Activated CD4-positive, alpha-beta memory T cell treated with anti-CD3 and anti-CD28 coated beads, Interleukin-2, amount 10 ng/mL, durations not matched to agents 7 days and 5 days (primary cell): Measurements from ENCODE around the gene SPAG17. TPM values are rescaled to one million over a fixed set of nuclear protein-coding genes. Genes with fewer than 3 reads are reported as not detected.

ENCODE experiments used
- CTCF ChIA-PET: fragments of 350-600 bp; sonication (Branson Sonifier 250); formaldehyde crosslinking; loops from one replicate; lab custom pipeline; 2021; ENCODE audit warnings: antibody characterized with exemption, inconsistent platforms; lab: Charles Lee
- POLR2A ChIA-PET: fragments of 350-600 bp; sonication (Branson Sonifier 250); formaldehyde crosslinking; loops from one replicate; lab custom pipeline; 2021; ENCODE audit warnings: antibody characterized with exemption; lab: Charles Lee
- DNase-seq: peaks from one replicate; pipeline ENCODE4 v3.0.0-alpha.2; 2020
- H3K27ac Mint-ChIP-seq: one replicate; pipeline ENCODE4 v1.8.0; 2021; ENCODE audit warnings: mild to moderate bottlenecking, mixed read lengths
- H3K27me3 Mint-ChIP-seq: one replicate; pipeline ENCODE4 v1.8.0; 2021; ENCODE audit warnings: mixed read lengths
- H3K36me3 Mint-ChIP-seq: one replicate; pipeline ENCODE4 v1.8.0; 2021; ENCODE audit warnings: low read depth, mixed read lengths
- H3K4me1 Mint-ChIP-seq: one replicate; pipeline ENCODE4 v1.8.0; 2021; ENCODE audit warnings: mixed read lengths
- H3K4me3 Mint-ChIP-seq: one replicate; pipeline ENCODE4 v1.8.0; 2021; ENCODE audit warnings: mild to moderate bottlenecking, mixed read lengths
- H3K9me3 Mint-ChIP-seq: one replicate; pipeline ENCODE4 v1.8.0; 2021; ENCODE audit warnings: mixed read lengths
- total RNA-seq, 2 experiments: library from RNA; stranded (reverse); gene quantifications; one replicate each; pipeline ENCODE4 v1.2.3, GENCODE V29; 2021

SPAG17 gene
- total RNA-seq, 2 experiments from 2014 or later, result not detected

DNA sequence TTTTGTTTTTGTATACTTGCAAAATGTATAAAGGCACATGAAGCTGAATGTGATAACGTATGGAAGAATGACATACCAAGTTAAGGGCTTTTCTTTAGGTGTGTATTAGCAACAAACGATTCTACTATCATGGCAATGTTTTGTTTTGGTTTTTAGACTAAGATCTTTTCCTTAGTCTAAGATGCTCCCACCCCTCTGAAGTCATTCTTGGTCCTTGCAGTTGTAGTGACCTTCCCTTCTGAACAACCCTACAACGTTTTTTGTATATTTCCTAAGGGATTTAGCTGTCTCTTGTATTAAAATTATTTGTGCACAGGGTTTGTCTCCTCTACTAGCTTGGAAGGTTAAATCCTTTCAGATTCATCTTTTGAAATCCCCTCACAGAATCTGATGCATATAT lies 61.0 kb downstream of the SPAG17 start:
- Mint-ChIP-seq H3K9me3 (peaks cover 1% of the 10 kb centered on the region), H3K4me3 (no peak overlapping the region), H3K27ac (no peak overlapping the region), H3K27me3 (no peaks in the 10 kb centered on the region), H3K4me1 (no peaks in the 10 kb centered on the region), H3K36me3 (no peaks in the 10 kb centered on the region)
- ChIA-PET CTCF (no interaction called here), POLR2A (no interaction called here)
- no peak for DNase-seq

- no peak for DNase-seq
- Mint-ChIP-seq H3K4me3 (no peak overlapping the region), H3K36me3 (no peaks in the 10 kb centered on the region), H3K4me1 (no peaks in the 10 kb centered on the region), H3K27me3 (no peaks in the 10 kb centered on the region), H3K9me3 (peaks cover 1% of the 10 kb centered on the region), H3K27ac (no peak overlapping the region)
- ChIA-PET CTCF (no interaction called here), POLR2A (no interaction called here)
Observed at GRCh38 chr1:118123116-118123839, 61.8 kb downstream of the SPAG17 start.

- ChIA-PET POLR2A (no interaction called here), CTCF (no interaction called here)
- no peak for DNase-seq
- Mint-ChIP-seq H3K27me3 (no peaks in the 10 kb centered on the region), H3K9me3 (peaks cover 1% of the 10 kb centered on the region), H3K4me1 (no peaks in the 10 kb centered on the region), H3K4me3 (no peak overlapping the region), H3K36me3 (no peaks in the 10 kb centered on the region), H3K27ac (no peak overlapping the region)
Observed at GRCh38 chr1:118122234-118123004, 62.6 kb downstream of the SPAG17 start.

DNA sequence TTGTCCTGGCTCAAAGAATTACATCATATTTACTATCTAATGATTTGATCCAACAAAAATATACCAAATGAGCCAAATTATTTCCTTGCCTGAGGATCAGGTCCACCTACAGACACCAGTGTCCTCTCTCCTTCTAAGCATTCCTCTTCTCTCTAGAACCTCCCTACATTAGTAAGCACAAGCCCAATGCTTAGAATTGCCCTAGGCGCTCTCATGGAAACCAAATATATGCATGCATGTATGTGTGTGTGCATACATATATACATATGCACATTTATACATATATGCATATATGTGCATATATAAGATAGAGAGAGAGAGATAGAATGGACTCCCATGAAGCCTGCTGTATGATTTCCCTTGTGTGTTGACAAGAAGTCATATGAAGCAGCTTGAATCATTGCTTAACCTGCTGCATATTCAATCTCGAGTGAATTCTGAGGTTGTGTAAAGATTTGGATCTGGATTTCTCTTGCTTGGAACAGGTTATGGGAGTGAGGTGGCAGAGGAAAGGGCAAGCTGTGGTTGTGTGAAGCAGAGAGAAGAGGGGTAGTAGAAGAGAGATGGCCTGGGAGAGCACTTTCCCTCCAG lies 66.1 kb downstream of the SPAG17 start:
- H3K36me3 Mint-ChIP-seq, result no peaks in the 10 kb centered on the region
- ChIA-PET POLR2A (no interaction called here), CTCF (no interaction called here)
- no peak for DNase-seq
- H3K27ac Mint-ChIP-seq, result no peak overlapping the region
- H3K9me3 Mint-ChIP-seq, result no peaks in the 10 kb centered on the region
- H3K4me1 Mint-ChIP-seq, result no peaks in the 10 kb centered on the region
- H3K4me3 Mint-ChIP-seq, result no peak overlapping the region
- H3K27me3 Mint-ChIP-seq, result no peaks in the 10 kb centered on the region

DNA sequence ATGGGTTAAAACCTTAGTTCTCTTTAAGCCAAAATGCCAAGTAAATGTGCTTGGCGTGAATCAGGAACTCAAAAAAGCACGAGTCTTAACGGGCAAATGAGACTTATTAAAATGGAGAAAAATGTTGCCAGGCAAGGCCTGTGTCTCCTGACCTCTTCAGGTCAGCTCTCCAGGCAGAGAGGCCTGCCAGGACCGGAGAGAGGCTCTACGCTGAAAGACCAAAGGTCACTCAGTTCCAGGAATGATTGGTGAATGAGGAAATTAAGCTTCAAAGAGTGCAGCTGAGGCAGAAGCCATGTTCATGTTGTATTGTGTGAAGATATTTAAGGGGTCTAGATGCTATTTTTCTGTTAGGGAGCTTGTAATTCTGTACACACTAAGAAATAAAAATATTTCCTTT lies 66.6 kb downstream of the SPAG17 start:
- ChIA-PET POLR2A (no interaction called here), CTCF (no interaction called here)
- Mint-ChIP-seq H3K4me3 (no peak overlapping the region), H3K36me3 (no peaks in the 10 kb centered on the region), H3K27ac (no peak overlapping the region), H3K9me3 (no peaks in the 10 kb centered on the region), H3K4me1 (no peaks in the 10 kb centered on the region), H3K27me3 (no peaks in the 10 kb centered on the region)
- no peak for DNase-seq

- Mint-ChIP-seq H3K27ac (no peak overlapping the region), H3K4me1 (no peaks in the 10 kb centered on the region), H3K36me3 (no peaks in the 10 kb centered on the region), H3K4me3 (no peak overlapping the region), H3K9me3 (no peaks in the 10 kb centered on the region), H3K27me3 (peaks cover 2% of the 10 kb centered on the region)
- POLR2A ChIA-PET, result no interaction called here
- CTCF ChIA-PET, result no interaction called here
- no peak for DNase-seq
Observed at GRCh38 chr1:118117521-118117920, 67.5 kb downstream of the SPAG17 start.

- Mint-ChIP-seq H3K9me3 (no peaks in the 10 kb centered on the region), H3K27me3 (peaks cover 2% of the 10 kb centered on the region), H3K27ac (no peak overlapping the region), H3K4me1 (no peaks in the 10 kb centered on the region), H3K36me3 (no peaks in the 10 kb centered on the region), H3K4me3 (no peak overlapping the region)
- ChIA-PET POLR2A (no interaction called here), CTCF (no interaction called here)
- DNase-seq, result no peak
Observed at GRCh38 chr1:118116909-118117308, 68.1 kb downstream of the SPAG17 start.

DNA sequence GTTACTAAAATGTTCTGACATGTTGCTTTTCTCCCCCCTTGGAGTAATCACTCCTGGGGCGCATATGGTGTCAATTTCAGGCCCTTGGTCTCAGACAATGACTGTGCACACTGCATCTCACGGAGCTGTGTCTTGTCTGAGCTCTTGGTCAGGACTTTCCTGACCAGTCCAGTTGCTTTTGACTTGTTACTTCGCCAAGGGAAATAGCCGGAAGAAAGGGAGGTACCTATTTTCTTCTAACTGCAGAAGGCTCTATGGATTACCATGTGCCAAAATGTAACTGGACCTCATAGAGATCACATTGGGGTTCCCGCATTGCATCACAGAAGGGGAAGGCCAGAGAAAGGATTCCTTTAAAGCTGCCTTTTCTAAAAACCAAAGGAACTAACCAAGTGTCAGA lies 68.6 kb downstream of the SPAG17 start:
- no peak for DNase-seq
- CTCF ChIA-PET, result no interaction called here
- no peaks in the 10 kb centered on the region for H3K36me3 Mint-ChIP-seq
- no peaks in the 10 kb centered on the region for H3K9me3 Mint-ChIP-seq
- no peak overlapping the region for H3K27ac Mint-ChIP-seq
- H3K4me3 Mint-ChIP-seq, result no peak overlapping the region
- H3K4me1 Mint-ChIP-seq, result no peaks in the 10 kb centered on the region
- POLR2A ChIA-PET, result no interaction called here
- peaks cover 2% of the 10 kb centered on the region for H3K27me3 Mint-ChIP-seq

GRCh38 chr1:118115567-118116295 lies 69.3 kb downstream of the SPAG17 start:
- DNase-seq, result no peak
- H3K36me3 Mint-ChIP-seq, result no peaks in the 10 kb centered on the region
- POLR2A ChIA-PET, result no interaction called here
- CTCF ChIA-PET, result no interaction called here
- H3K4me3 Mint-ChIP-seq, result no peak overlapping the region
- no peaks in the 10 kb centered on the region for H3K4me1 Mint-ChIP-seq
- no peak overlapping the region for H3K27ac Mint-ChIP-seq
- peaks cover 2% of the 10 kb centered on the region for H3K27me3 Mint-ChIP-seq
- no peaks in the 10 kb centered on the region for H3K9me3 Mint-ChIP-seq

DNA sequence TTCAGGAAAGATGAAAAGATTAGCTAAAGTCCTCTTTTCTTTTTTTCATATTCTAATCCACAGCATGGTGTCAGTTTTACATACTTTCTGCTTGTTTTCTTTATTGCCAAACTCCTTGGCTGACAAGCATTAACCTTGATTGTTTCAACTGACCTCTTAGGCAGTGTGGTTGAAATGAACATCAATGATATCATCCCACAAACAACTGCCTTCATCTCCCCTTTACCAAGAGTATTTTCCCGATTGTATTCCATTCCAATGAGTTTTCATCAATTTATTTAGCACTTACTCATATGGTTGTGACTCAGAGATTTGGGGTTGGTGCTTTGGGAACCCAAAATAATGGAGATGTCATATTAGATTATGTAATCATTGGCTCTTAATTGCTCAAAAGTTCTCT lies 71.8 kb downstream of the SPAG17 start:
- ChIA-PET CTCF (no interaction called here), POLR2A (no interaction called here)
- H3K9me3 Mint-ChIP-seq, result no peaks in the 10 kb centered on the region
- H3K36me3 Mint-ChIP-seq, result no peaks in the 10 kb centered on the region
- no peak overlapping the region for H3K27ac Mint-ChIP-seq
- no peak overlapping the region for H3K4me3 Mint-ChIP-seq
- peaks cover 2% of the 10 kb centered on the region for H3K27me3 Mint-ChIP-seq
- DNase-seq, result no peak
- no peaks in the 10 kb centered on the region for H3K4me1 Mint-ChIP-seq

DNA sequence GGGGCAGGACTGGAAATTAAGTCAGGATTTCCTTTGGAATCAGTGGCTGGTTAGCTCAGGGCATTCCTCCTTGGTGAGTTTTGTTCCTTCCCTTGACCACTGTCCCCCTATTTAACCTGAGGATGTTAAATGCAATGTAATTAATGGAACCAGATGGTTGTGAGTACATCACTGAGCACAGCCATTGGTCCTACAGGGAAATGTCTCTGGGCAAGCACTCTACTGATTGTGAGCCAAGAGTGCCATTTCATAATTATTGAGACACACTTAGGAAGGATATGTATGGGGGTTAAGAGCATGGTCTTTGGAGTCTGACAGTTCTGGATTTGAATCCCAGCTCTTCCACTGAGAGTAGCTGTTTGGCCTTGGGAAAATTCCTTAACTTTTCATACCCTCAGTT lies 74.4 kb downstream of the SPAG17 start:
- H3K4me1 Mint-ChIP-seq, result no peaks in the 10 kb centered on the region
- no peak for DNase-seq
- CTCF ChIA-PET, result no interaction called here
- POLR2A ChIA-PET, result no interaction called here
- H3K36me3 Mint-ChIP-seq, result no peaks in the 10 kb centered on the region
- no peak overlapping the region for H3K4me3 Mint-ChIP-seq
- H3K27ac Mint-ChIP-seq, result no peak overlapping the region
- peaks cover 2% of the 10 kb centered on the region for H3K27me3 Mint-ChIP-seq
- H3K9me3 Mint-ChIP-seq, result no peaks in the 10 kb centered on the region

- ChIA-PET POLR2A (no interaction called here), CTCF (no interaction called here)
- no peak overlapping the region for H3K27ac Mint-ChIP-seq
- H3K4me1 Mint-ChIP-seq, result no peaks in the 10 kb centered on the region
- DNase-seq, result no peak
- H3K9me3 Mint-ChIP-seq, result no peaks in the 10 kb centered on the region
- no peak overlapping the region for H3K4me3 Mint-ChIP-seq
- H3K36me3 Mint-ChIP-seq, result no peaks in the 10 kb centered on the region
- no peaks in the 10 kb centered on the region for H3K27me3 Mint-ChIP-seq
Observed at GRCh38 chr1:118104951-118105350, 80.1 kb downstream of the SPAG17 start.

GRCh38 chr1:118102445-118102844 lies 82.6 kb downstream of the SPAG17 start:
- no peak for DNase-seq
- no peak overlapping the region for H3K27ac Mint-ChIP-seq
- no peaks in the 10 kb centered on the region for H3K27me3 Mint-ChIP-seq
- H3K36me3 Mint-ChIP-seq, result no peaks in the 10 kb centered on the region
- H3K9me3 Mint-ChIP-seq, result no peaks in the 10 kb centered on the region
- POLR2A ChIA-PET, result no interaction called here
- no peaks in the 10 kb centered on the region for H3K4me1 Mint-ChIP-seq
- CTCF ChIA-PET, result no interaction called here
- H3K4me3 Mint-ChIP-seq, result no peak overlapping the region
